T-helper 2 cell (primary cell): ENCODE data around the gene RNF31.
"Not testable (repeated sequence)": the region's sequence is repeated elsewhere in the genome, so short reads cannot be mapped to it uniquely, and the experiment has no call there.

Source experiments
- DNase-seq, 5 experiments: peaks; one replicate each; pipeline versions ENCODE4 v3.0.0 to v3.0.0-alpha.2; 2012 to 2022

The RNF31 gene

GRCh38 chr14:24182110-24182882 lies 35.0 kb downstream of the RNF31 start:
- DNase-seq, result no peak

GRCh38 chr14:24183014-24183481 lies 35.8 kb downstream of the RNF31 start:
- no peak for DNase-seq

GRCh38 chr14:24184104-24184970 lies 37.0 kb downstream of the RNF31 start:
- no peak for DNase-seq

GRCh38 chr14:24185026-24185425 lies 37.7 kb downstream of the RNF31 start:
- no peak for DNase-seq

- DNase-seq, result no peak
These were observed 38.4 kb downstream of the RNF31 start for GRCh38 chr14:24185741-24186140.

- DNase-seq, result no peak
These were observed 39.7 kb downstream of the RNF31 start for GRCh38 chr14:24186831-24187538.

- DNase-seq, result no peak
These were observed 40.2 kb downstream of the RNF31 start for GRCh38 chr14:24187539-24187915.

- peak; percentile 83 to 98 (median 93) for DNase-seq
These were observed 41.2 kb downstream of the RNF31 start, which contains the start of gene IPO4 for GRCh38 chr14:24188251-24189058. TSS of gene IPO4 (minus strand) at chr14:24188816. CDS start at chr14:24188787, 29 bp downstream.

- no peak for DNase-seq
These were observed 41.7 kb downstream of the RNF31 start for GRCh38 chr14:24189059-24189375.

- DNase-seq, result no peak
These were observed 42.2 kb downstream of the RNF31 start for GRCh38 chr14:24189460-24189859.

- DNase-seq, result no peak
These were observed 43.1 kb downstream of the RNF31 start for GRCh38 chr14:24190416-24190815.

- no peak for DNase-seq
These were observed 45.6 kb downstream of the RNF31 start for GRCh38 chr14:24192933-24193332.

GRCh38 chr14:24194186-24194872 lies 47.0 kb downstream of the RNF31 start:
- DNase-seq, result no peak

GRCh38 chr14:24194873-24195185 lies 47.5 kb downstream of the RNF31 start:
- DNase-seq, result no peak

GRCh38 chr14:24195186-24196070 lies 48.1 kb downstream of the RNF31 start, which contains the start of gene TM9SF1:
TSS of gene TM9SF1 (minus strand) at chr14:24195441. CDS start at chr14:24195019, 422 bp downstream.
- DNase-seq, result peak; percentile 70 to 95 (median 84)

- no peak for DNase-seq
These were observed 49.1 kb downstream of the RNF31 start for GRCh38 chr14:24196071-24197055.

GRCh38 chr14:24197056-24197450 lies 49.8 kb downstream of the RNF31 start:
- no peak for DNase-seq

GRCh38 chr14:24198814-24199524 lies 51.7 kb downstream of the RNF31 start:
- DNase-seq, result no peak

GRCh38 chr14:24202538-24202937 lies 55.2 kb downstream of the RNF31 start:
- DNase-seq, result not testable (repeated sequence)
